ENCODE measurements around the gene CMTM1.
"Not testable (repeated sequence)": the region's sequence is repeated elsewhere in the genome, so short reads cannot be mapped to it uniquely, and the experiment has no call there.

The CMTM1 gene

GRCh38 chr16:66596559-66596958 lies 30.3 kb downstream of the CMTM1 start:
- not testable (repeated sequence) for DNase-seq

DNA sequence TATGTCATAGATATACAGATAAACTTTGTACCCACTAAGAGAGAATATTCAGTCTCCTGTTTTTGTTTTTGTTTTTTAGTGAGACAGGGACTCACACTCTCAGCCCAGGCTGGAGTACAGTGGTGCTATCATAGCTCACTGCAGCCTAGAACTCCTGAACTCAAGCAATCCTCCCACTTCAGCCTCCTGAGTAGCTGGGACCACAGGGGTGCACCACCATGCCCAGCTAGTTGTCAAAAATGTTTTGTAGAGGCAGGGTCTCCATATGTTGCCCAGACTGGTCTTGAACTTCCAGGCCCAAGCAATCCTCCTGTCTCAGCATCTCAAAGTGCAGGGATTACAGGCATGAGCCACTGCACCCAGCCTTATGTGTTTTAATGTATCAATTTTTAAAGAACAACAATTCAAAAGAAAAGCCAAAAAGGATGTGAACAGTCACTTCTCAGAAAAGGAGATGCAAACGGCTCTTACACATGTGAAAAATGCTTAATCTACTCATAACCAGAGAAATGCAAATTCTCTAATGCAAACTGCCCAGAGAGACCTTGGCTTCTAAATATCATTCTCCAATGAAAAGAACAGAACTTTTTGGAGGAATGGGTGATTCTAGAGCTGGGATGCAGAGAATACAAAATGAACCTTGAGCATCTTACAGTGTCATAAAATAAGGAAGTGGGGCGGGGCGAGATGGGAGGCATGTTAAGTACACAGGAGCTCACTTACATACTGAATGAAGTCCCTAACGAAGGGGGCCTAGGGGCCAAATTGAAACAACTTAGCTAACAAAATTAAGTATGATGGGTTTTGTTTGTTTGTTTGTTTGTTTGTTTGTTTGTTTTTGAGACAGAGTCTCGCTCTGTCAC lies 31.0 kb downstream of the CMTM1 start:
- no peak for DNase-seq

- no peak for DNase-seq
These were observed 31.9 kb downstream of the CMTM1 start for GRCh38 chr16:66598111-66598510.

DNA sequence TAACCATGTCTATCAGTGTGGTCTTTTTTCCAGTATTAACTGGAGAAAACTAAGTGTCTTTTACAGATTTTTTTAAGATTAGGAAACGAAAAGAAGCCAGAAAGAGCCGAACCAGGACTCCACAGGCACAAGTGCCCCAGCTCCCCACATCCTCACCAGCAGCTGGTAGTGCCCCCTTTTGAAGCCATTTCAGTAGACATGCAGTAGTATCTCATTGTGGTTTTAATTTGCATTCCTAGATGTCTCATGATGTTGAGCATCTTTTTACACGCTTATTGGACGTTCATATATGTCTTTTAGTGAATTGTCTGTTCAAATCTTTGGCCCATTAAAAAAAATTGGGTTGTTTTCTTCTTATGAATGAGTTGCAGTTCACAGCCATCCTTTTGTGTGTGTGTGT lies 33.5 kb downstream of the CMTM1 start:
- no peak for DNase-seq

DNA sequence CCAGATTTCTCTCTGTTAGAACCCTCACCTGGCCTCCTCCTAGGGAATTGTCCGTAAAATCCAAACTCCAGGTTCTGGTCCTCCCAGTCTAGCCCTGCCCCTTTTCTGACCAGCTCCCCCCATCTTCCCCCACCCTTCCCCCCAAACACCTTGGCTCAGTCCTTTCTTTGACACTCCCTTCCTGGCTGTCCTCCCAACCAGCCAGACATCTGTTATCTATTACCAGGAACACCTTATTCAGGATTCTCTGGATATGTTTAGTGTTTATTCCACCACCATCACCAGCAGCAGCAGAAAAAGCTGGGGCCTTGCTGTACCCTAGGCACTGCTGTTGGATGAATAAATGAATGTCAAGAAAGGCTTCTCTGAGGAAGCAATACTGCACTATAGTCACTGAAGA lies 34.2 kb downstream of the CMTM1 start:
- no peak for DNase-seq

GRCh38 chr16:66601471-66601870 lies 35.2 kb downstream of the CMTM1 start:
- no peak for DNase-seq

- DNase-seq: peak; percentile 89
These were observed 37.5 kb downstream of the CMTM1 start for GRCh38 chr16:66603537-66604375.

DNA sequence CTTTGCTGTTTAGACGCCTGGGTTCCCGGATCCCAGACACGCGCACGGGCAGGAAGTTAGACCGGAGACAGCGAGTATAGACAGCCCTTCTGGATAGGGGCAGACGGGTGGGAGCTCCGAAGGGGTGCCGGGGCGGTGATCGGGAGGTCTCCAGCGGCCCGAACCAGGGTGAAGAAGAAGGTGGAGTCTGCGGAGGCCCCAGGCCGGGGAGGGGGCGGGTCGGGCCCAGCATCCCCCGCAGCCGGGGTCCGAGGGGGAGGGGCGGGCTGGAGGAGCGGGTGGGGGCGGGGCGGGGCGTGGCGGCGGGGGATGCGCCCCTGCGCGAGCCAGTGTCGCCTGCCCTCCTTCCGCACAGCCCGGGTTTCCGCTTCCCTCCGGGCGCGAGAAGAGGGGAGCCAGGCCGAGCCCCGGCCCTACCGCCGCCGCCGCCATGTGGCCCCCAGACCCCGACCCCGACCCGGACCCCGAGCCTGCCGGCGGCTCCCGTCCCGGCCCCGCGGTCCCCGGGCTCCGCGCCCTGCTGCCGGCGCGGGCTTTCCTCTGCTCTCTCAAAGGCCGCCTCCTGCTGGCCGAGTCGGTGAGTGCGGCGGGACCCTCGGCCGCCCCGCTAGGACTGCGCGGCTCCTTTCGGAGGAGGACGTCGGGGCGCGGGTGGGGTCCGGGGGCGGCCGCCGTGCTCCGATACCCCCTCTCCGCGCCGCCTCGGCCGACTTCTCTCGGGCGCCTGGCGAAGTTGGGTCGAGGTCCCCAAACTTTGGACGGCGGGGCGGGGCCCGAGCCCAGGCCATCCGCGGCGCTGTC lies 38.3 kb downstream of the CMTM1 start, which contains the start of gene CMTM3:
CMTM3 (plus strand) TSS at position 329 of the 801 bp plus-strand sequence; CDS start at position 431, 102 bp downstream.
- peak; percentile 91 for DNase-seq

DNA sequence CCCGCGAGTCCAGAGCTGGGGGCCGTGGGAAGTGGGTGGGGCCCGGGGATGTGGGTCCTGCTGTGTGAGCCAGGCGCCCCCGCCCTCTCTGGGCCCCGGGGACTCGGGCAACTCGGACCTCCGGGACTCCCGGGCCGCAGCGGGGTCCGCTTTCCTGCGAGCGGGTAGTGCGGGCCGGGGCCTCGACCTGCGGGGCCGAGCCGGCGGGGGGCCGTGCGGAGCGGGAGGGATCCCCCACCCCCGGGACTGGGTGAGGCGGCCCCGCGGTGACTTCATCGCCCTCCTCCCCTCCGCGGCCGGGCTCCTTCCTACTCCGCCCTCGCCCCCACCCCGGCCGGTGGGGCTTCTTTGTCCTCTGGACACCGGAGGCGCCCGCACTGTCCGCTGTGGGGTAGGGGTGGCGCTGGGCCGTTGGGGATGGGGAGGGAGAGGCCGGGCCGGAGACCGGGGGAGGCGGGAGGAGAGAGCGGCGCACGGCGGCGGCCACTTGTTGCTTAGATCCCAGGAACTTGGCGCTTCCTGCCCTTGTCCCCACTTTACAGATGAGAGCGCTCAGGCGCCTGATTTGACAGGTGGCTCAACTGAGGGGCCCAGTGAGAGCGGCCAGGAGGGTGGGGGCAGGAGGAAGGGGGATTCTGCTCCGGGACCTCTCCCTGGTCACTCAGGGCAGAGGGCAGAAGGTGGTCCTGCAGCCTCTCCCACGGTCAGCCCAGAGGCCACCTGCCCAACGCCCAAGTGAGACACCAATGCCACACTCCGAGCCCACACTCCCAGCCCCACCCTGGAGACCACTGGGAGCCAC lies 39.1 kb downstream of the CMTM1 start:
- DNase-seq: peak; percentile 78

- no peak for DNase-seq
These were observed 39.9 kb downstream of the CMTM1 start for GRCh38 chr16:66605979-66606751.

- peak; percentile 93 for DNase-seq
These were observed 42.3 kb downstream of the CMTM1 start for GRCh38 chr16:66608241-66609138.

GRCh38 chr16:66609139-66609510 lies 42.9 kb downstream of the CMTM1 start:
- DNase-seq: no peak

DNA sequence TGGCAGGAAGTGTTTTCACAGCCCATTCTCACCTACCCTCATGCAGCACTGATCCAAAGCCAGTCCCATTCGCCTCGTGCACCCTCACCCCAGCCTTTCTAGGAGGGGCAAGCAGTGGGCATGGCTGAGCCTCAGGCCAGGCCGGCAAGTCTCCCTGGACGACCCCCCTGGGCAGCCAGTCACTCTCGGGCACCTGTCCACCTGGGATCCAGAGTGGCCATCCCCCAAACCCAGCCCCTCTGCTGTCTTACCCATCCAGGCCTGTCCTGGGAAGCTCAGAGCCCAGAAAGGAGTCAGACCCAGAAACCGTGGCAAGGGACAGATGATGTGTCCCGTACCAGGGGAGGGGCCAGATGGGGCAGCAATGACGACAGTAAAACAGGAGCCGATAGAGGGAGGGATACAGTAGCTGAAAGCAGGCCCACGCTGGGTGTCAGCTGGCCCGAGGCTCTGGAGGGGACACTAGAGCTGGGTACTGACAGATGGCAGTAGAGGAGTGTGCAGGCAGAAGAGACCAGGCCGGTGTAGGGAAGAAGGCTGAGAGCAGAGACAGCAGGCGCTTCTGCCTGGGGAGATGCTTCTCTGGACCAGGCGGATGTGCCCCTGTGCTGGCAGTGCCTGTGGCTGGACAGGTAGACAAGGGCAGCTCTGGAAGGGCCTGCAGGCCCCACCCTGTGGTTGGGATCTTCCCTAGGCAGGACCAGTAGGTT lies 44.0 kb downstream of the CMTM1 start:
- DNase-seq: no peak

DNA sequence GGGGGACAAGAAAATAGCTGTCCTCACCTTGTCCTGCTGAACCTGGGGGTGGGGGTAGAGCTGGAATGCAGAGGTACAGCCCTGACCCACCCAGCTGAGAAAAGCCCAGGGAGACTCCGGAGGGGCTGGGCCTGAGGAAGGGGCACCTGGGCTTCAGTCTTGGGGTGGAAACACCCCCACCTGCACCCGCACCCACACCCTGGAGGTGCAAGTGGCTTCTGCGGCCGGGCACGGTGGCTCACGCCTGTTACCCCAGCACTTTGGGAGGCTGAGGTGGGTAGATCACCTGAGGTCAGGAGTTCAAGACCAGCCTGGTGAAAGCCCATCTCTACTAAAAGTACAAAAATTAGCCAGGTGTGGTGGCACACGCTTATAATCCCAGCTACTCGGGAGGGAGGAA lies 45.7 kb downstream of the CMTM1 start:
- not testable (repeated sequence) for DNase-seq

GRCh38 chr16:66612422-66612821 lies 46.2 kb downstream of the CMTM1 start:
- DNase-seq: no peak

- no peak for DNase-seq
These were observed 48.0 kb downstream of the CMTM1 start for GRCh38 chr16:66614161-66614802.

- DNase-seq: no peak
These were observed 49.9 kb downstream of the CMTM1 start for GRCh38 chr16:66616169-66616568.

GRCh38 chr16:66616592-66616991 lies 50.4 kb downstream of the CMTM1 start:
- no peak for DNase-seq

DNA sequence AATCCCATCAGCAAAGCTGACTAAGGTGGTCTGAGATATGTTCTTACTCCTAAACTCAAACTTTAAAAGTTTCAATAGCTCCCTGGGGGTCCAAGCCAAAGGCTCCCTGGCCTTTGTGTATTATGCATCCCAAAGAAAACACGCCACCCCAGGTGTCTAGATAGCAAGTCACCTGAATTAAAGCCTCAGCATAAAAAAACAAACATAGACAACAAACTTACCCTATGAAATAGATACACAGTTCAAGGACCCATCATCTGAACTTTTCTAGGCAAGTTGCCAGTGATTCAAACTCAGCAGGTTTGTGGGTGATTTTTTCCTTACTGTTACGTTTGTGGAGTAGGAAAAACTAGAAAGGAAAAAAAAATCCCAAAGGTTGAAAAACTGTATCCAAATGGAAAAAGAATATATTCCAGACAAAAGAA lies 50.8 kb downstream of the CMTM1 start:
- DNase-seq: no peak
